Brain microvascular endothelial cell (primary cell): ENCODE results near the gene SGSM1.

ENCODE experiments used
- DNase-seq: peaks from one replicate; pipeline ENCODE4 v3.0.0-alpha.2; 2020
- H3K27ac ChIP-seq: fragments of 250-450 bp; sonication (Bioruptor Pico); 2 replicates; pipeline ENCODE4 v1.5.1; 2020; ENCODE audit warnings: mild to moderate bottlenecking, moderate library complexity
- H3K27me3 ChIP-seq: fragments of 250-450 bp; sonication (Bioruptor Pico); replicated peaks from 2 replicates; pipeline ENCODE4 v1.5.1; 2020; ENCODE audit warnings: mild to moderate bottlenecking
- H3K36me3 ChIP-seq: fragments of 250-450 bp; sonication (Bioruptor Pico); replicated peaks from 2 replicates; pipeline ENCODE4 v1.5.1; 2020; ENCODE audit warnings: mild to moderate bottlenecking
- H3K4me3 ChIP-seq: 2 replicates; pipeline ENCODE4 v1.5.1; 2011; ENCODE audit warnings: low read depth, mild to moderate bottlenecking, control low read depth, low read length, moderate library complexity
- CTCF ChIP-seq: IDR thresholded peaks from 2 replicates; pipeline ENCODE4 v1.5.1; 2011; ENCODE audit warnings: low read depth, mild to moderate bottlenecking, moderate library complexity, low read length, control low read depth, inconsistent platforms; ENCODE audit errors: missing control alignments
- in situ Hi-C: cut with HindIII; loops from 2 replicates; pipeline ENCODE4 v1.10.0; 2017; ENCODE audit warnings: low sequenced_read_pairs, low pct_ligation_motif_present

SGSM1 gene

DNA sequence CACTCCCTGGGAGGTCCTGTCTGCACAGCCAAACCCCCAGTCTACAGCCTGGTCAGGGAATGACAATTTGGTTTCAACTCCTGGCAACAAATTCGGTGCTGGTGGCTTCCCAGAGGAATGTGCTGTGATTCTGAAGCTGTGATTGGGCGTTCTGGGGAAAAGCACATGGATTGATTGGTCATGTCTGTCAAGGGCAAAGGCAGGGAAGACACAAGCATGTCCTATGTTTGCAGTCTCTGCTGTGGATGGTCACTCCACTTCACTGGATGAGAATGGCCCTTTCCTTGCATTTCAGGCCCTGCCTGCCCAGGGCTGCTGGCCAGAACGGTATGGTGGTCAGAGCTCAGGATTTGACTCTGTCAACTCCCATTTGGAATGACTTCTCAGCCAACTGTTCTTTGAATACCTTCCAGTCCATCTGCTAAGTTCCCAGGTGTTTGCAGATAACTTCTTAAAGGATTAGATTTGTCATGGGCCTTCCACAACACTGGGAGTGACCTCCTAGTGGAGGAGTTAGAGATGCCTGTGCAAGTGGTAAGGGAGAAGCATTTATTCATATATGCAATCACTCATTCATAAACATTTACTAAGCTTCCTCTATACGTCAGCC is 42.7 kb downstream of the SGSM1 start:
- TF ChIP-seq CTCF, result no peak
- Histone ChIP-seq H3K4me3 (no peak overlapping the region), H3K36me3 (no peaks in the 10 kb centered on the region), H3K27me3 (no peaks in the 10 kb centered on the region), H3K27ac (no peak overlapping the region)
- no peak for DNase-seq
- in situ Hi-C loops, result no loop called here

DNA sequence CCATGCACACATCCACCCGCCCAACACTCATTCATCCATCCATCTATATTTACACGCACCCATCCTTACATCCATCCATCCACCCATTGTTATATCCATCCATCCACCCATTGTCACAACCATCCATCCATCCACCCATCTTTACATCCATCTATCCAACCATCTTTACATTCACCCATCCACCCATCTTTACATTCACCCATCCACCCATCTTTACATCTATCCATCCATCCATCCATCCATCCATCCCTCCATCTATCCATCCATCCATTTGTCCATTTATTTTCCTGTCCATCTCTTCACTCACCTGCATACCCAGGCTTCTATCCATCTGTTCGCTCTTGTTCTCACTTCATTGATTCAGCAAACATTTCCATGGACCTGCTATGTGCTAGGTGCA is 49.8 kb downstream of the SGSM1 start:
- Histone ChIP-seq H3K36me3 (no peaks in the 10 kb centered on the region), H3K27me3 (no peaks in the 10 kb centered on the region), H3K27ac (no peak overlapping the region), H3K4me3 (no peak overlapping the region)
- no peak for DNase-seq
- in situ Hi-C loops, result no loop called here
- TF ChIP-seq CTCF, result no peak

- Histone ChIP-seq H3K27ac (no peak overlapping the region), H3K27me3 (no peaks in the 10 kb centered on the region), H3K4me3 (no peak overlapping the region), H3K36me3 (no peaks in the 10 kb centered on the region)
- DNase-seq, result no peak
- TF ChIP-seq CTCF, result no peak
- in situ Hi-C loops, result no loop called here
Observed at GRCh38 chr22:24857576-24857975, 51.6 kb downstream of the SGSM1 start.

DNA sequence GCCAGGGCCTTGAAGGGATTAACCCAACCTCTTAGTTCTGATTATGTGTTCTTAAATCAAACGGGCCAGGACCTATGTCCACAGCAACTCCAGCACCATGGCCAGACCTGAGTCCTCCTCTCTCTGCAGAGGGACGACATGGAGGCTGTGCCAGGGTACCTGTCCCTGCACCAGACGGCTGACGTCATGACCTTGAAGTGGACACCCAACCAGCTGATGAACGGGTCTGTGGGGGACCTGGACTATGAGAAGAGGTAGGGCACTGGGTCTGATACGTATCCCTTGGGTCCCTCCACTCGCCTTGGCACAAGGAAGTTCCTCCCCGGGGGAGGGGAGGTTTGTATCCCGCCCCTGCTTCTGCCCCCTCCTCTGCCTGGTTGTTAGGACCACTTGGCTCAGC is 53.6 kb downstream of the SGSM1 start:
- no peak for TF ChIP-seq CTCF
- H3K27me3 ChIP-seq, result no peaks in the 10 kb centered on the region
- in situ Hi-C loops, result no loop called here
- no peak overlapping the region for H3K27ac ChIP-seq
- DNase-seq, result no peak
- no peaks in the 10 kb centered on the region for H3K36me3 ChIP-seq
- no peak overlapping the region for H3K4me3 ChIP-seq

DNA sequence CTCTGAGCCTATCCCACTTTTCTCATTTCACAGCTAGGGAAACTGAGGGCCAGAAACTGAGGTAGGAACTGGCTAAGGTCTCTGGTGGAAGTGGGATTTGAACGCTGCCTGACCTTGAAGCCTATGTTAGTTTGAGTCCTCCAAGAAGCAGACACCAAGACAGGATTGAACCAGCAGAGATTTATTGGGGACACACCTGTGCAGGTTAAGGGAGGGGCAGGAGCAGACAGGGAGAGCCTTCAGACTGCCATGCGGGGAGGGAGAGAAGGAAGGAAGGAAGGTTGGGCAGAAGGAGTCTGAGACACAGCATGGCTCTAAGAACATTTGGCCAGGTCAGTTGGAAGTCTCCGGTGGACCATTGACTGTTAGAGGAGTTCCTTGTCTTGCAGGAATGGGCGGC is 59.5 kb downstream of the SGSM1 start:
- TF ChIP-seq CTCF, result no peak
- H3K27ac ChIP-seq, result no peak overlapping the region
- in situ Hi-C loops, result no loop called here
- H3K4me3 ChIP-seq, result no peak overlapping the region
- no peaks in the 10 kb centered on the region for H3K27me3 ChIP-seq
- no peaks in the 10 kb centered on the region for H3K36me3 ChIP-seq
- DNase-seq, result no peak

- H3K27ac ChIP-seq, result no peak overlapping the region
- no peak for DNase-seq
- no peak for TF ChIP-seq CTCF
- no peaks in the 10 kb centered on the region for H3K36me3 ChIP-seq
- no peak overlapping the region for H3K4me3 ChIP-seq
- no peaks in the 10 kb centered on the region for H3K27me3 ChIP-seq
- in situ Hi-C loops, result no loop called here
Observed at GRCh38 chr22:24867323-24868022, 61.5 kb downstream of the SGSM1 start.
